Epithelial cell of proximal tubule (primary cell): ENCODE results near the gene HOXD9. TPM values are rescaled to one million over a fixed set of nuclear protein-coding genes. Genes with fewer than 3 reads are reported as not detected.

Experiments used
- DNase-seq: peaks from one replicate; pipeline ENCODE4 v3.0.0-alpha.2; 2011; ENCODE audit warnings: low read depth
- H3K4me3 ChIP-seq: 2 replicates; pipeline ENCODE4 v1.5.1; 2011; ENCODE audit warnings: low read depth, mild to moderate bottlenecking, low read length
- total RNA-seq: library from RNA; depleted of rRNA; stranded (reverse); fragments of >200 nt; gene quantifications from 2 replicates; pipeline ENCODE4 v1.2.3, GENCODE V29; 2015
- TF ChIP-seq, protein P1 (sequence below): conservative IDR thresholded peaks from 2 replicates; pipeline ENCODE4 v1.5.1; 2012; ENCODE audit warnings: low read depth, mild to moderate bottlenecking, low read length

The HOXD9 gene
- total RNA-seq, 1 donor from 2014 or later: 11.5 TPM

- TF ChIP-seq, protein P1, sequence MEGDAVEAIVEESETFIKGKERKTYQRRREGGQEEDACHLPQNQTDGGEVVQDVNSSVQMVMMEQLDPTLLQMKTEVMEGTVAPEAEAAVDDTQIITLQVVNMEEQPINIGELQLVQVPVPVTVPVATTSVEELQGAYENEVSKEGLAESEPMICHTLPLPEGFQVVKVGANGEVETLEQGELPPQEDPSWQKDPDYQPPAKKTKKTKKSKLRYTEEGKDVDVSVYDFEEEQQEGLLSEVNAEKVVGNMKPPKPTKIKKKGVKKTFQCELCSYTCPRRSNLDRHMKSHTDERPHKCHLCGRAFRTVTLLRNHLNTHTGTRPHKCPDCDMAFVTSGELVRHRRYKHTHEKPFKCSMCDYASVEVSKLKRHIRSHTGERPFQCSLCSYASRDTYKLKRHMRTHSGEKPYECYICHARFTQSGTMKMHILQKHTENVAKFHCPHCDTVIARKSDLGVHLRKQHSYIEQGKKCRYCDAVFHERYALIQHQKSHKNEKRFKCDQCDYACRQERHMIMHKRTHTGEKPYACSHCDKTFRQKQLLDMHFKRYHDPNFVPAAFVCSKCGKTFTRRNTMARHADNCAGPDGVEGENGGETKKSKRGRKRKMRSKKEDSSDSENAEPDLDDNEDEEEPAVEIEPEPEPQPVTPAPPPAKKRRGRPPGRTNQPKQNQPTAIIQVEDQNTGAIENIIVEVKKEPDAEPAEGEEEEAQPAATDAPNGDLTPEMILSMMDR: no peak
- DNase-seq: no peak
- H3K4me3 ChIP-seq: no peak overlapping the region
These were observed 40.0 kb upstream of the HOXD9 start for GRCh38 chr2:176082525-176082823.

DNA sequence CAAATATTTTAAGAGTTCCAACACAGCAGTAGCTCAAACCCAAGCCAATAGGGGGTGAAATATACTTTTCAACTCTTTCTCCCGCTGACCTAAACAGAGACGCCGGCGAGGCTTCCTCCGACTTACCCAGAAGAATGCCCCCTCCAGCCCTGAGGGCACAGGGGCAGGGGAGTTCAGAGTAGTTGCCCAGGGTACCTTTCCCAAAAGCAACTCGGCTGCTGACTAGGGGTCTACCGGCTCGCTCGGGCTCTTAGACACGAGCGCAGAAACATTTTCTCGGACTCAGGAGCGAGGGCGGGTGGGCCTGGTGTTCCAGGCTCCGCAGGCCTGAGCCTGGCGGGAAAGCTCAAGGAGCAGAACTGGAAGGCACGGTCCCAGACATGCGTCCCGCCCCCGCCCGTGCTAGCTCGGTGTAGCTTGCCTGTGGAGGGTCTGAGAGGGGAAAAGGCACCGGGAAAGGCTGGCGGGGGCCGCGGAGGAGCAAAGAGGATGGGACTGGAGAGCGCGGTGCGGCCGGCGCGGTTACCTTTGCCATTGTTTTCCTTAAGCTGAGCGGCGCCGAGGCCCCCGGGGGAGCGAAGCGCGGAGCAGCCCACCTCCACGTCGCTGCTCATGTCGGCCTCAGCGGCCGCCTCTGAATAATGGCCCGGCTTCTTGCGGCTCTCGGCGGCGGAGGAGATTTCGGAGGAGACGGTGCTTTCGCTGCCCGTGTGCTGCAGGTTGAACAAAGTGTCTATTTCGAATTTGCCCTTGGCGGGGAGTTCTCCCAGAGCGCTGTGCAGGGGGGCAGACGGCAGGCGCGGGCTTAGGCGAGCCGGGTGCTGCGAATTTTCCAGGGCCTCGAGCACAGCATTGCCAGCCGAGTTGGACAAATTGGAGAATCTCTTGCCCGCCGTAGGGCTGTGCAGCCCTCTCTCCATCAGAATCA is 39.4 kb upstream of the HOXD9 start:
- TF ChIP-seq, protein P1: no peak
- DNase-seq: no peak
- H3K4me3 ChIP-seq: no peak overlapping the region

- TF ChIP-seq, protein P1: no peak
These were observed 38.7 kb upstream of the HOXD9 start, which contains the start of gene EVX2 for GRCh38 chr2:176083796-176084261. TSS of gene EVX2 (minus strand) at chr2:176083962. CDS start at chr2:176083776, 186 bp downstream.

GRCh38 chr2:176084611-176085119 is 37.9 kb upstream of the HOXD9 start:
- DNase-seq: no peak
- TF ChIP-seq, protein P1: no peak
- no peak overlapping the region for H3K4me3 ChIP-seq

More at GRCh38 chr2:176083796-176084261, 38.7 kb upstream of the HOXD9 start, which contains the start of gene EVX2:
- H3K4me3 ChIP-seq: no peak within 1 kb of the TSS
- DNase-seq: no peak

- H3K4me3 ChIP-seq: no peak overlapping the region
- TF ChIP-seq, protein P1: no peak
- DNase-seq: no peak
These were observed 37.3 kb upstream of the HOXD9 start for GRCh38 chr2:176085120-176085788.

GRCh38 chr2:176085861-176086771 is 36.4 kb upstream of the HOXD9 start:
- H3K4me3 ChIP-seq: no peak overlapping the region
- TF ChIP-seq, protein P1: peak; percentile 60

More at GRCh38 chr2:176085861-176086771, 36.4 kb upstream of the HOXD9 start:
- DNase-seq: no peak
